ENCODE results near the gene TNIK. TPM values are rescaled to one million over a fixed set of nuclear protein-coding genes. Genes with fewer than 3 reads are reported as not detected.
"Not testable (repeated sequence)": the region's sequence is repeated elsewhere in the genome, so short reads cannot be mapped to it uniquely, and the experiment has no call there.

Gene TNIK
- polyA plus RNA-seq, 4 donors: 15.8 to 20.1 (median 17.4) TPM

DNA sequence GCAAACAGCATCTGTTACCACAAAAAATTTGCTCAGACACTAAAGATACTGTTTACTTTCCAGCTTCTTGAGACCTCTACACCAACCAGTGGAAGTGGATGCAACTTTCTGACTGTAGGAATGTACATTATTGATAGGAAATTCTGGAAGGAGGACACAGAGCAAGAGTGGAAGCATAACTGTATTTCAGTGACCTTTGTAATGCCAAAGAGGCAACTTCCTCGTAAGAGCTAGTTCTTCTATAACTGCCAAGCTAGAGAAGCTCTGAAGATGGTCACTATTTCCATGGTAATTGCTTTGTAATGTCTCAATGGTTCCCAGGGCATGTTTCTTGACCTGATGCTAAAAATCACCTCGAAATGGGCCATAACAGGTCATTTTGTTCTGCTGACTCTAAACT is 337.3 kb downstream of the TNIK start:
- DNase-seq (ENCODE audit: low read depth in 4 of 4, low spot score in 2 of 4): no peak

DNA sequence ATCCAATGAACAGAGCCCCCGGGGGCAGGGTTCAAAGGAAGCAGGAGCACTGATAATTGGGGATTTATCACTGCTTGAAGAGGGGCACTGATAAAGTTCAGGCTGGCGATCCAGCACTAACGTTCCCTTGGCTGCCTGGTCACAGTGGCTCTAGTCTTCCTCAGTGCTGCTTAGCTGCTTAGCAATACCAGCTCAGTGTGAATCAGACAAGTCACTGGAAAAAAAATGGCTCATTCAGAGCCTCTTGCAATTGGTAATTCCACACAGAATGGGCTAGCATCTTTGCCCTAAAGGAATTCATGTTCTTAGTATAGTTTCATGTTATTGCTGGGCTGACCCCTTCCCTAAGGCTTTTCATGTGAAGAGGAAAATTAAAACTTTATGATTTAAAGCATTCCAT is 338.0 kb downstream of the TNIK start:
- no peak for DNase-seq (ENCODE audit: low read depth in 4 of 4, low spot score in 2 of 4)

DNA sequence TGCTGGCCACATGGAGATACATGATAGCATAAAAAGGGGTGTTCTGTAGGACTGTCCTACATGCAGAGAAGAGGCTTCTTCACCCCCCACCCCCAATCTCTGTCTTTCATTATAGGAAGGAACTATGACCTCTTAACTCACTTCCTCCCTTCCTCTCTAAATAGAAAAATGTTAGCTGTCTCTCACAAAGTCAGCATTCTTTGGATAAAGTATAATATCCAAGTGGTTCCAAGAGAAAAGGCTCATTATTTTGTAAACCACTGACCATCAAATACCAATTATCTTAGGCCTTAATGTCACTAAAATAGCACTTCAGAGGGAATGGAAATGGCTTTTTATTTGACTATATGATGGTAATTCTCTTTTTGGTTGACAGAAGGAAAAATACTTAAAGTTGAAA is 338.4 kb downstream of the TNIK start:
- no peak for DNase-seq (ENCODE audit: low read depth in 4 of 4, low spot score in 2 of 4)

DNA sequence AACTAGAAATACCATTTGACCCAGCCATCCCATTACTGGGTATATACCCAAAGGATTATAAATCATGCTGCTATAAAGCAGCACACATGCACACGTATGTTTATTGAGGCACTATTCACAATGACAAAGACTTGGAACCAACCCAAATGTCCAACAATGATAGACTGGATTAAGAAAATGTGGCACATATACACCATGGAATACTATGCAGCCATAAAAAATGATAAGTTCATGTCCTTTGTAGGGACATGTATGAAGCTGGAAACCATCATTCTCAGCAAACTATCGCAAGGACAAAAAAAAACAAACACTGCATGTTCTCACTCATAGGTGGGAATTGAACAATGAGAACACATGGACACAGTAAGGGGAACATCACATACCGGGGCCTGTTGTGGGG is 340.8 kb downstream of the TNIK start:
- not testable (repeated sequence) for DNase-seq (ENCODE audit: low read depth in 4 of 4, low spot score in 2 of 4)

DNA sequence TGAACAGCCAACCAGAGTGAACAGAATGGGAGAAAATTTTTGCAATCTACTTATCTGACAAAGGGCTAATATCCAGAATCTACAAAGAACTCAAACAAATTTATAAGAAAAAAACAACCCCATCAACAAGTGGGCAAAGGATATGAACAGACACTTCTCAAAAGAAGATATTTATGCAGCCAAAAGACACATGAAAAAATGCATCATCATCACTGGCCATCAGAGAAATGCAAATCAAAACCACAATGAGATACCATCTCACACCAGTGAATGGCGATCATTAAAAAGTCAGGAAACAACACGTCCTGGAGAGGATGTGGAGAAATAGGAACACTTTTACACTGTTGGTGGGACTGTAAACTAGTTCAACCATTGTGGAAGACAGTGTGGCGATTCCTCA is 341.2 kb downstream of the TNIK start:
- not testable (repeated sequence) for DNase-seq (ENCODE audit: low read depth in 4 of 4, low spot score in 2 of 4)

DNA sequence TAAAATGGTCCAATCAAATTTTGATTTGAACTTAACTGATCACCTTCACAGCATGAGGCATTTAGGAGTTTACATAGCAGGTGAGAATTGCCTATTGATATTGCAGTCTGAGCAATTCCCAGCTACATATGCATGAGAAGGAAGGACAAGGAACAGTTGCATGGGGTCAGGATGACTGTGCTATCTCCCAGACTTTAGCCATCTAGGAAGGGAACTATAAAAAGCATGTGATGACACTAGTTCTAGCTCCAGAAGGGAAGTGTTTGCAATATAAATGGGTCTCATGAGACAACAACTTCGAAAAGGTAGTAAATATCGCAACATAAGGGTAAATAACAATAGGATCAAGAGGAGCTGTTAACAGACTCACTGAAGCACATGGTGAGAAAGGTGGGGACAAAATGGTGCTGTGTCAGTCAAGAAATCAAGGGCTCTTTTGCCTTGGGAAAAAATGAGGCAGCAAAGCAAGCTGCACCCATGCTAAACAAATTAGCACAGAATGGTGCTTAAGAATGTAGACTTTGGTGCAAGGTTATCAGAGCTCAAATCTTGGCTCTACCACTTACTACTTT is 343.3 kb downstream of the TNIK start:
- DNase-seq (ENCODE audit: low read depth in 4 of 4, low spot score in 2 of 4): no peak

DNA sequence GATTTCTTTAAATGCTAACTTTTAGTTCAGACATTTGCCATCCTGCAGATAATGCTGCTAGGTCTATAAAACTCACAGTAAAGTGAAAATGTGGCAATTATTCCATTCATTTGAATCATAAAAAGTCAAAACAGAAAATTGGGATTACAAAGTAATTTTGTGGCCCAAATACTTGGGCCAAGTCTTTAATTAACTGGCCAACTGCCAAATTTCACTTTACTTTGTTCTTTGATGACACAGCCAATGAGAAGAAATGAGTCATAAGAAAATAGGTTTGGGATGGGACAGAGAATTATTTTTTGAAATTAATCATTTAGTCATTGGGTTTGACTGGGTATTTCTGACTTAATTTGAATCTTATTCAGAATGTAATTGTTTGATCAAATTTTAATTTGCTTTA is 343.8 kb downstream of the TNIK start:
- DNase-seq (ENCODE audit: low read depth in 4 of 4, low spot score in 2 of 4): no peak

DNA sequence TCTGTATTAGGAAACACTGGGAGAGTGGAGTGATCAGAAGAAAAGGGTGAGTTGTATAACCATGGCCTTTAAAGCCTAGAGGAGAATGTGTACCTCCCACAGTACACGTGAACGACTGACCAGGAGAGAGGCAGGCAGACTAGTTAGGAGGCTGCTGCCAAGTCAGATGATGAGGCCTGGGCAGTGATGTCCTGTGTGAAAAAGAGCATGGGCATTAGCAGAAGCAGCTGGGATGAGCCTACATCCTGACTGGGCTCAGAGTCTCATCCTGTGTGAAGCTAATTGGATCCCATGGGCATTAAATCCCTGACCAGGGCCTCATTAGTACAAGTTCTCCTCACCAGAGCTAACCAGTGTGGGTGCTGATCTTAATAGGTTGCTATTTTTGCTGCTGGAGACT is 344.5 kb downstream of the TNIK start:
- no peak for DNase-seq (ENCODE audit: low read depth in 4 of 4, low spot score in 2 of 4)

DNA sequence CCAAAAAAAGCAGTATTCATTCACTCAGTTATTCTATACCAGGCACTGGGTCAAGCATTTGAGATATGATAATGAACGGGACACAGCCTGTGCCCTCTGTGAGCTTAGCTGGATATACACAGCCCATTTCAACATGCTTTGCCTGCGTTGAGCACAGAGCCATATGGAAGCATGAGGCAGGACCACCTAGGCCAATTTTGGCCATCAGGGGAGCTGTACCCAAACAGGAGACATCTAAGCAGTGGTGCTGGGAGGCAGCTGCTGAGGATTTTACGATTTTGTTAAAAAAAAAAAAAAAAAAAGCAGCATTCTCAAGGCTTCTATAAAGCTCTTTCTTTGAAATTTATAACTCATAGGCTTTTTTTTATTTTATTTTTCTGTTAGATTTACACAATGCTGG is 346.5 kb downstream of the TNIK start:
- DNase-seq (ENCODE audit: low read depth in 4 of 4, low spot score in 2 of 4): no peak

DNA sequence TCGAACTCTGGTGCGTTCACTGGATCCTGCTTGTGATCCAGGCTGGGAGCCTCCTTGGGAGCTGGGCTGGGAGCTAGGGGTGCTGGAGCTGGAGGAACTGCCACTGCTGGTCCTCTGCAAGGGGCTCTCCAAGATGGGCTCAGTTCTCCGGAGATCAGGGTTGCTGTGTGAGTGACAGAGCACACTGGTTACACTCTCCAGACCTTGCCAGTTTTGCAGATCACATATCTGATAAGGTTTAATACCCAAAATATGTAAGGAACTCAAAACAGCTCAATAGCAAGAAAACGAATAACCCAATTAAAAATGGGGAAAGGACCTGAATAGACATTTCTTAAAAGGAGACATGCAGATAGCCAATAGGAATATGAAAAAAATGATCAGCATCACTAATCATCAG is 349.5 kb downstream of the TNIK start:
- no peak for DNase-seq (ENCODE audit: low read depth in 4 of 4, low spot score in 2 of 4)

DNA sequence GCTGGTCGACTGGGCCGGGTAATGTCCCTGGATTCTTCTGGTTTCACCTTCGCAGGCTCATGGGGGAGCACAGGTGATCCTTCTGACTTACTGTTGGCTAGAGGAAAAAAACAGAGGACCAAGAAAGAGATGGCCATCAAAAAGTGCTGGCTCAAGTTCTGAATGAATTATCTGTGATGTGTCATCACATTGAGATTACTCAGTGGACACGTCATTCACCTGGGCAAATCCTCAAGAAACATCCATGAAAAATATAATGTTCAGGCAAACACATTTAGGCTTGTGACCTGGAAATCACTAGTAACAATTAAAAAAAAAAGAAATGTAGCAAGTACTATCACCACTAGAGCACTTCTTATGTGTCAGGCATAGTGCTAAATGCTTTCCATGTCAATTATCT is 352.1 kb downstream of the TNIK start:
- DNase-seq (ENCODE audit: low read depth in 4 of 4, low spot score in 2 of 4): no peak

DNA sequence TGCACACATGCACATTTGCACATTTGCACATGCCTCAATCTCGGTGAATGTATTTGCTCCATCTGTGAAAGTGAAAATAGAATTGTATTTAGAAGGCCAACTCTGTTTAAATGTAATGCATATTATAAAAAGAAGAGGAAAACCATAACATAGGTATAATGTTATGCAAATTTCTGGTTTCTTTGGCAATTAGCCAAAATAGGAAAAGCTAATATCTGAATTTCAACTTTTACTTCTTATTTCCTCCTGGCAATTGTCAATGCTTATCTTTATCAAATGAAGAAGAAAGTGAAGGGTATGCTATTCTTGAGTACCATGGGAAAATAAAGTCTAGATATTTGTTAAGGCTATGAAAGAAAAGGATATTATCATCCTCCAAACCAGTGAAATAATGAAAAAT is 357.0 kb downstream of the TNIK start:
- no peak for DNase-seq (ENCODE audit: low read depth in 4 of 4, low spot score in 2 of 4)

DNA sequence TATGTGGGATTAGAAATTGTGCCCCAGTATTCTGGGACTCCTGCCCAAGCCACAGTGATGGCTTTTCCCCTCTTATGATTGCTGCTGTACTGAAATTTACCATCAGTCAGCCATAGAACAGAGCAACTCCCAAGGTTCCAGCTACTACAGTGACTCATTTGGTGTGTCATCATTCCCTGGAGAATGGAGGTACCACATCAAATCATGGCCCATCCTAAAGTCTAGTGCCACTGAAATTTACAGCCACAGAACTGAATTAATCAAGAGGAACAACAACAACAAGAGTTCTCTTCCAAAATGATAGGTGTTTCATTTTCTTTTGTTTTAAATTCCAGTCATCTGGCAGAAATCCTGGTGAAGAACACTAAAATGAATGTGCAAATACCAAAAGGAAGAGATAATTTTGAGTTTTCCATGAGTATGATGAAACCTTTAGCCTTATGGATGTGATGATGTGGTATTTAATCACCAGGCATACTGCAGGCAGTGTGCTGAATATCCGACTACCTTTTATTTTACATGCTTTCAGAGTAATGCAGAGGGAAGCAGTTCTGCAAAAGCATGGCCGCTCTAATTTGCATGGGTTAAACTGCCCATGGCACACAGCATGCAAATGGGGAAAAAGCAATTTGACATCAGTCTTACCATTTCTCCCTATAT is 358.1 kb downstream of the TNIK start:
- DNase-seq (ENCODE audit: low read depth in 4 of 4, low spot score in 2 of 4): no peak

DNA sequence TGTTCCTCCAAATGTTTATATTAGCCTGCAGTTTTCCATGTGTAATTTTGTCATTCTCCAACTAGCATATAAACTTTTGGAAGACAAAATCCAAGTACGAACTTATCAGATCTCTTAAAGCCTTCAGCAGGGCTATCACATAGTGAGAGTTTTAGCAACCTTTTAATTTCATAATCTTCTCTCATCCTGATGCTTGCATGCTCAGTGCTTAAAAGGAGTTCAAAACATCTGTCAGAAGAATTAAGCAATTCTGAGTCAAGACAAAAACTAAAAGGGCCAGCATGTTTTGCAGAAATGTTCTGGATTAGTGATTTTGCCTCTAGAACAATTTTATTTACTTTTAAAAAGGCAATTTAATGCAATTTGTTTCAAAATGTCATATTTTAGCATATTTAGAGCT is 360.3 kb downstream of the TNIK start:
- no peak for DNase-seq (ENCODE audit: low read depth in 4 of 4, low spot score in 2 of 4)

DNA sequence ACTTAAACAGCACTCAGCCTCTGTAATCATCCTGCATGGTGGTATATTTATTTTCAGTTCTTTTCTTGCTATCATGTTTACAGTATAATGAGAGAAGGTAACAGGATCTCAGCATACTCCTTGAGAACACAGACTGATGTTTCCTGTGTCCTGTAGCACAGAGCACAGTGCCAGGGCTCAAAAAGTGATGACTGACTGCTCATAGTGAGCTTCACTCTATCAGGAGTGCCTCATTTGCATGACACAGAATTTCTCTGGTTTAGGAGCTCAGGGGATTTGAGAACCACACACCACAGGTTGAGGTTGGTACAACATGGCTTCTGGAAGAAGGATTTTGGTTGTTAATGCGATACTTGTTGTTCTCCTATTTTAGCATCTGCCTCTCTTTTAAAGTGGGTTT is 365.1 kb downstream of the TNIK start:
- no peak for DNase-seq (ENCODE audit: low read depth in 4 of 4, low spot score in 2 of 4)

DNA sequence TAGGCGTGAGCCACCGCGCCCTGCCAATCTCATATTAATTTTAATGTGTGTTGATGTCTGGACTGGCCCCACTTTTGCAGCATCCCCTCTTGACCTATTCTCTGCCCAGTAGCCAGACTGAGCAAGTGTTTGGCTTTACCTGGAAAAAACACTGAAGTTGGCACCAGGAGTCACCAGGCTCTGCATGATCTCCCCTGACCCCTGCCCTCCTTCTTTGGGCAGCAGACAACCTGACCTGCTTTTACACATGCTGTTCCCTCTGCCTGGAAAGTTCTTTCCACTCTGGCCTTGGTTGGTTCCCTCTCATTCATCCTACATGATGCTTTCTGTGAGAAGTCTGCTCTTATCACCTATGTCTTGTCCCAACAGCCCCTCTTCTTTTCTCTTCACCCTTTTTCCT is 365.8 kb downstream of the TNIK start:
- no peak for DNase-seq (ENCODE audit: low read depth in 4 of 4, low spot score in 2 of 4)

DNA sequence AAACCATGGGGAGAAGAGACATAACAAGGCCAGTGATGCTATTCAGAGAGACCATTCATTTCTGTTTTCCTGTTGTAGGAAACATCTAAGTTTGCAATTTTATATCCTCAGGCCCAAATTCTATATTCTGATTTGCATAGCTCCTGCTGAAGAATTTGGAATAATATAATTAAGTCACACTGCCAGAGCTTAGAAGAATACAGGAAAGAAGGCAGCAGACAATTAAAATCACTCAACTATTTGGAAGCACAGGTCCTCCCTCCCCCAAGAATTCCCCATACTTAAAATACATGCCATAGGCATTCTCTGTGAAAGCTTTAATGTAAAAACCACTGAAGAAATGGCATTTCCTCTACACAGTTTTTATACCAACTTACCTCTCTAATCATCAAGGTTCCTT is 366.7 kb downstream of the TNIK start:
- no peak for DNase-seq (ENCODE audit: low read depth in 4 of 4, low spot score in 2 of 4)

DNA sequence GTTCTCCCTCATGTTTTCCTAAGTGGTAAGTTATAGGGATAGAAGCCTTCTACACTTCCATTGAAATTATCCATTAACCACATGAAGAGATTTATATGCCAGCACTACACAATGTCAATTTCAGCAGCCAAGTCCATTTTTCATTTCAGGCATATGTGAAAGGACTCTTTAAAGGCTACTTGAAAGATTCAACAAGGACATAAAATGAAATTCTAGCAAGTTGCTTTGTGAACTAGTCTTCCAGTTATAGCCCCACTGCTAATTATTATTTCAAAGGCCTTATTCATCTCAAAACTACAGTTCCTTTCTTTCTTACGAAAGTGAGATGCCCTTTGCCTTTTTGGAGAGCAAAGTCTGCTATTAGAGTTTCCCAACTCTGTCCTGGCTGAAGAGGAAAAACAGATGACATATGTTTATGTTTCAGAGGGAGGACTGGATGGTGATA is 367.7 kb downstream of the TNIK start:
- no peak for DNase-seq (ENCODE audit: low read depth in 4 of 4, low spot score in 2 of 4)

DNA sequence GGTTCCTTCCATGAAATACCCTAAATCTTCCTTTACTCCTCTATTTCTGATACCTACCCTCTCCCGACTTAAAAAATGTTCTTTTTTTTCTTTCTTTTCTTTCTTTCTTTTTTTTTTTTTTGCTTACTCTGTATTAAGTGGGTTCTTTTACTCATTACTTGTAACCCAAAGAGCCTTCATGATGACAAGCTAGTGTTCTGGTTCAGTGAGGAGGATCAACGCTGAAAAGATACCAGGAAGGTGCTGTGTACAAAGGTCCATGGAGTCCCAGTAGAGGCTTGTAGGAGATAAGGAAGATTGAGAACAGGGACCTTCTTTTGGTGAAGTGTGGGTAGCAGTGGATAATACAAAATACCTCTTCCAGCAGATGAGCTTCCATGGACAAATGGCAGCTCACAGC is 369.9 kb downstream of the TNIK start:
- DNase-seq (ENCODE audit: low read depth in 4 of 4, low spot score in 2 of 4): no peak

DNA sequence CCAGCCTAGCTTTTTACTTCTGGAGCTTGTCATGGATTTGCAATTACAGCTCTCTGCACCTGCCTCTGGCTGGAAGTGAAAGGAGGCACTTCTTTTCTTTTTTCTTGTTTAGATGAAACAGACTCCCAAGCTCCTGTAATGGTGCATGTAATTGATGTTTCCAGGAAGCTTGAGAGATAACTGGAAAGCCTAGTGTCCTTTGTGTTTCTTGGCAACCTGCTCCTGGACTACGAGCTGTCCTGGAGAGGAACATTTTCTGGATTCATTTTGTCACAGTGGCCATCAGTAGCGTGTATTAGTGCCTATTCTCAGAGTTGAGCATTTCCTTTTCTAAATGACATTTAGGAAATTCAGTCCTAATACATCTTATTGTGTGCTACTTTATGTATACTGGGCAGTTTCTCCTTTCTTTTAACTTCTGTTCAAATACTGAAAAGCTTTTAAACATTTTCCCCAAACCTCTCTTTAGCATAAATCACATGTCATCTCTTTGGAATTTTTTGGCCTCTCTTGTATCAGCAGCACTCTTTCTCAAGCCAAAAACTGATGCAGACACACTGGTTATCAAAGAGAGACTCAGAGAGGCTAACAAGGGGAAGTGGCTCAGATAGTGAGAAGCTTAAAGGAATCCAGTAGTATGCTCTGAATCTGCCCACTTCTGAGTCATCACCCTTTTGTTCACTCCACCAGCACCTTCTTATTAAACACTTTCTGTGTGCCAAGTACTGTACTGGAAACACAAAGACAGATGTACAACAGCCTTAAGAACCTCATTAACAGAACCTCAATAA is 371.0 kb downstream of the TNIK start:
- DNase-seq (ENCODE audit: low read depth in 4 of 4, low spot score in 2 of 4): no peak

DNA sequence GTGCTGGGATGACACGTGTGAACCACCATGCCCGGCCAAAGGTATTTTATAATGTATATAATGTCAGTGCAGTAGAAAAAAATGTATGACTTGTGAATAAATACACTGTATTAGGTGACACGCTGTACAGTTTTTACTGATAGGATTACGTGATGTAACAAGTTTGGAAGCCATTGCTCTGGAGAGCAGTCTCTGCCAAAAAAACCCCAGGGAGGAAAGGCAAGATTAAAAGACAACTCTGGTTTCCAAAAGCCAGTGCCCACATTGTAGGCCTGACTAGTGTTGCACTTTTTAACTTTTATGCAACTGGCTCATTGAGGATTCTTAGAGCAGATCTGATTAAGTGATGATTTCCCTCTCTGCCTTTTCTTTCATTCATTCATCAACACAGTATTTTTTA is 371.7 kb downstream of the TNIK start:
- DNase-seq (ENCODE audit: low read depth in 4 of 4, low spot score in 2 of 4): no peak

DNA sequence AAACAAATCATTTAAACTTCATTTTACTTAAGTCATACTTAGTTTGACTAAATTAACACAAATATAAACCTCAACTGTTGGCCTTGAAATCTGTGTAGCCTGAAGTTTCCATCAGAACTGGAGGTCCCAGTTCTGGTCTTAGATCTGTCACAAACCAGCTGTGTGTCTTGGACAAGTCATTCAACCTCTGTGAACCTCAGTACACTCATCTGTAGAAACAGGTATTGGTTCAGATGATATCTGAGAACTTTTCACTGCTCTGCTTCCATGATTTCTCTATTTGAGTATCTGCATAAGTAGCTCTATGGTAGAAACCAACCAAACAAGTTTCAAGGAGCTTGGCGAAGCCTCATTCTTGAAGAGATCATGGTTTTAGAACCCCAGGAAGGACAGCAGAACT is 373.3 kb downstream of the TNIK start:
- DNase-seq (ENCODE audit: low read depth in 4 of 4, low spot score in 2 of 4): no peak
